Measurements from ENCODE around the gene SMDT1. TPM values are rescaled to one million over a fixed set of nuclear protein-coding genes. Genes with fewer than 3 reads are reported as not detected.
A peak's percentile ranks its signal among the peaks of the same experiment; 100 is the strongest.

Gene SMDT1
- total RNA-seq, 2 donors from 2014 or later: 9.6 to 11.9 TPM

GRCh38 chr22:42072606-42073330 lies 6.7 kb upstream of the SMDT1 start:
- Histone ChIP-seq H3K9me3 (no peaks in the 10 kb centered on the region), H3K36me3 (no peaks in the 10 kb centered on the region), H3K27ac (peak overlapping the region; percentile 29 to 41), H3K27me3 (no peaks in the 10 kb centered on the region), H3K4me3 (no peak overlapping the region), H3K4me1 (peaks cover 0 to 48% of the 10 kb centered on the region in 2 donors)
- TF ChIP-seq, protein P1, sequence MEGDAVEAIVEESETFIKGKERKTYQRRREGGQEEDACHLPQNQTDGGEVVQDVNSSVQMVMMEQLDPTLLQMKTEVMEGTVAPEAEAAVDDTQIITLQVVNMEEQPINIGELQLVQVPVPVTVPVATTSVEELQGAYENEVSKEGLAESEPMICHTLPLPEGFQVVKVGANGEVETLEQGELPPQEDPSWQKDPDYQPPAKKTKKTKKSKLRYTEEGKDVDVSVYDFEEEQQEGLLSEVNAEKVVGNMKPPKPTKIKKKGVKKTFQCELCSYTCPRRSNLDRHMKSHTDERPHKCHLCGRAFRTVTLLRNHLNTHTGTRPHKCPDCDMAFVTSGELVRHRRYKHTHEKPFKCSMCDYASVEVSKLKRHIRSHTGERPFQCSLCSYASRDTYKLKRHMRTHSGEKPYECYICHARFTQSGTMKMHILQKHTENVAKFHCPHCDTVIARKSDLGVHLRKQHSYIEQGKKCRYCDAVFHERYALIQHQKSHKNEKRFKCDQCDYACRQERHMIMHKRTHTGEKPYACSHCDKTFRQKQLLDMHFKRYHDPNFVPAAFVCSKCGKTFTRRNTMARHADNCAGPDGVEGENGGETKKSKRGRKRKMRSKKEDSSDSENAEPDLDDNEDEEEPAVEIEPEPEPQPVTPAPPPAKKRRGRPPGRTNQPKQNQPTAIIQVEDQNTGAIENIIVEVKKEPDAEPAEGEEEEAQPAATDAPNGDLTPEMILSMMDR (IDR thresholded peaks at IDR 0.05): no peak
- DNase-seq (ENCODE audit: low spot score): no peak

GRCh38 chr22:42073621-42074041 lies 5.9 kb upstream of the SMDT1 start:
- H3K9me3 ChIP-seq: no peaks in the 10 kb centered on the region
- H3K4me1 ChIP-seq: peaks cover 0 to 57% of the 10 kb centered on the region in 2 donors
- H3K36me3 ChIP-seq: no peaks in the 10 kb centered on the region
- H3K4me3 ChIP-seq: peak overlapping the region; percentile 67 to 71
- TF ChIP-seq, protein P1 (IDR thresholded peaks at IDR 0.05): no peak
- peak overlapping the region; percentile 84 to 96 for H3K27ac ChIP-seq
- no peaks in the 10 kb centered on the region for H3K27me3 ChIP-seq
- DNase-seq (ENCODE audit: low spot score): no peak

GRCh38 chr22:42074132-42074811 lies 5.2 kb upstream of the SMDT1 start, which contains the start of gene PHETA2:
TSS of gene PHETA2 (plus strand) at chr22:42074248. CDS start at chr22:42077294, 3,046 bp downstream.
- H3K4me1 ChIP-seq: peaks cover 0 to 63% of the 10 kb centered on the region in 2 donors
- no peak for DNase-seq (ENCODE audit: low spot score)
- TF ChIP-seq, protein P1 (IDR thresholded peaks at IDR 0.05): peak in 1 of 2 donors; percentile 48

DNA sequence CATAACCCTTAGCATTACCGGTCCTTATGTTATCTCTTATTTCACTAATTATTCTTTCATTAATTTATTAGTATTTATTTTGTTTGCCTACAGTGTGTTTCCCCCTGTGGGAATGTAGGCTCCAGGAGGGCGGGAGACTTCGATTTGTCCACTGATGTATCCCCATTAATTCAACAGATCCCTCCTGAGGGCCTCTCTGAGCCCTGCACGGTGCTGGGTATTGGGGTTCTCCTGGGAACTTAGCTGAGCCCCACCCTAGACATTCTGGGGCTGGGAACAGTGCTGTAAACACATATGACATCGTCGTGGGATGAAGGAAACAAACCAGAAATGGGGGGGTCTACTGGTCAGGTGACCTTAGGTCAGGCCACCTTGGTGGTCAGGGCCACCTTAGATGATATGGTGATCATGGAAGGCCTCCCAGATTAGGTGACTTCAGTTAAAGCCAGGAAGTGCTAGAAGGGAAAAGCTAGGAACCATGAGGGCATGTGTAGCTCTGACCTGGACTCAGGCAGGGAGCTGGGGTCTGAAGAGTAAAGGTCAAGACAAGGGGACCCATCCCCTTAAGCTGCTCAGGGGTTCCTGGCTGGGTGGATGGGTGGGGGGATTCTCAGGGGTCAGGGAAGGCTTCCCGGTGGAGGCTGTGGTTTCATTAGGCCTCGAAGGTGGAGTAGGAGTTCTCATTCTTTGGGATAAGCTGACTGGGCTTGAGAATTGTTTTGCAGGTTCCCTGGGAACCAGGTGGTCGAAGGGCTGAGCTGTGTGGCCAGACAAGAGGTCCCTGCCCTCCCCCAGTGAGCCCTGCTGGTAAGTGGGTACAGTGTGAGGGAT lies 4.4 kb upstream of the SMDT1 start:
- H3K27ac ChIP-seq: peak overlapping the region; percentile 84 to 96
- TF ChIP-seq, protein P1 (IDR thresholded peaks at IDR 0.05): no peak
- peak overlapping the region; percentile 67 to 71 for H3K4me3 ChIP-seq
- peaks cover 0 to 56% of the 10 kb centered on the region in 2 donors for H3K4me1 ChIP-seq
- no peak for DNase-seq (ENCODE audit: low spot score)
- no peaks in the 10 kb centered on the region for H3K9me3 ChIP-seq
- H3K27me3 ChIP-seq: no peaks in the 10 kb centered on the region
- H3K36me3 ChIP-seq: no peaks in the 10 kb centered on the region

More at GRCh38 chr22:42074132-42074811, 5.2 kb upstream of the SMDT1 start, which contains the start of gene PHETA2:
- H3K27me3 ChIP-seq: no peaks in the 10 kb centered on the region
- peak within 1 kb of the TSS; percentile 67 to 71 for H3K4me3 ChIP-seq
- peak within 1 kb of the TSS; percentile 84 to 96 for H3K27ac ChIP-seq
- H3K36me3 ChIP-seq: no peaks in the 10 kb centered on the region
- no peaks in the 10 kb centered on the region for H3K9me3 ChIP-seq

GRCh38 chr22:42076764-42077485 lies 2.6 kb upstream of the SMDT1 start:
- H3K36me3 ChIP-seq: no peaks in the 10 kb centered on the region
- H3K4me1 ChIP-seq: peaks cover 0 to 55% of the 10 kb centered on the region in 2 donors
- no peak overlapping the region for H3K27ac ChIP-seq
- no peak for DNase-seq (ENCODE audit: low spot score)
- TF ChIP-seq, protein P1 (IDR thresholded peaks at IDR 0.05): no peak
- no peaks in the 10 kb centered on the region for H3K9me3 ChIP-seq
- no peak overlapping the region for H3K4me3 ChIP-seq
- no peaks in the 10 kb centered on the region for H3K27me3 ChIP-seq
